Endothelial cell of umbilical vein (primary cell): ENCODE measurements around the gene TMEM120B. TPM values are rescaled to one million over a fixed set of nuclear protein-coding genes. Genes with fewer than 3 reads are reported as not detected.

Experiments
- BruUV-seq: library from RNA; stranded (reverse); fragments of 400-500 nt; replicated peaks from 2 replicates; lab custom pipeline; 2021; lab: Mats Ljungman, UMichigan
- CTCF ChIA-PET: fragments of 300-600, 350-600 bp; sonication (Branson Sonifier 250); formaldehyde crosslinking; loops from one replicate; lab custom pipeline; 2021; ENCODE audit warnings: antibody characterized with exemption, inconsistent platforms; lab: Charles Lee
- POLR2A ChIA-PET: fragments of 300-600, 350-600 bp; sonication (Branson Sonifier 250); formaldehyde crosslinking; loops from one replicate; lab custom pipeline; 2021; ENCODE audit warnings: antibody characterized with exemption, inconsistent platforms; lab: Charles Lee
- DNase-seq: peaks from one replicate; pipeline ENCODE4 v3.0.0-alpha.2; 2011; ENCODE audit warnings: low read depth, low spot score
- FAIRE-seq: peaks from 2 replicates; lab custom pipeline; 2011; peaks lifted over from hg19 to GRCh38; lab: Jason Lieb, UNC
- H2AFZ ChIP-seq: 2 replicates; pipeline ENCODE4 v1.6.0; 2012; ENCODE audit warnings: low read depth, low read length, control low read depth, inconsistent platforms
- H3K27ac ChIP-seq: 2 replicates; pipeline ENCODE4 v1.5.1; 2011; ENCODE audit warnings: low read depth, mild to moderate bottlenecking, control low read depth, low read length, moderate library complexity; ENCODE audit not compliant: insufficient read depth
- H3K27me3 ChIP-seq, 2 experiments: 2 replicates each; pipeline versions ENCODE4 v1.6.0 to v1.6.1; 2011; ENCODE audit warnings: low read length in 2 of 2, mixed read lengths in 1 of 2; ENCODE audit not compliant: control insufficient read depth in 2 of 2, insufficient read depth in 2 of 2
- H3K36me3 ChIP-seq, 2 experiments: 2 replicates in 1 of 2; 3 replicates in 1 of 2; pipeline ENCODE4 v1.5.1; 2011; ENCODE audit warnings: low read length in 2 of 2, mild to moderate bottlenecking in 1 of 2, moderate library complexity in 1 of 2; ENCODE audit not compliant: control insufficient read depth in 2 of 2, insufficient read depth in 2 of 2; ENCODE audit errors: extremely low read depth in 1 of 2
- H3K4me1 ChIP-seq: 3 replicates; pipeline ENCODE4 v1.5.1; 2011; ENCODE audit warnings: mild to moderate bottlenecking, low read length; ENCODE audit not compliant: control insufficient read depth, insufficient read depth; ENCODE audit errors: extremely low read depth
- H3K4me2 ChIP-seq: 2 replicates; pipeline ENCODE4 v1.6.1; 2011; ENCODE audit warnings: low read length, control low read depth, mixed read lengths; ENCODE audit not compliant: insufficient read depth
- H3K4me3 ChIP-seq, 3 experiments: fragments of 200-600 bp in 1 of 3; sonication (generic), shearing (Covaris generic) in 1 of 3; replicated peaks in 1 of 3; 2 replicates each; pipeline ENCODE4 v1.5.1; 2011 to 2016; ENCODE audit warnings: control low read depth in 3 of 3, low read length in 3 of 3, mild to moderate bottlenecking in 2 of 3, inconsistent platforms in 1 of 3, low read depth in 1 of 3, moderate library complexity in 1 of 3; ENCODE audit not compliant: insufficient read depth in 1 of 3
- H3K79me2 ChIP-seq: 2 replicates; pipeline ENCODE4 v1.6.0; 2012; ENCODE audit warnings: low read length, inconsistent platforms; ENCODE audit not compliant: control insufficient read depth, insufficient read depth
- H3K9ac ChIP-seq: replicated peaks from 2 replicates; pipeline ENCODE3; 2011; ENCODE audit warnings: low read length, control low read depth; ENCODE audit not compliant: insufficient read depth; ENCODE audit errors: extremely low read depth
- H3K9me1 ChIP-seq: replicated peaks from 3 replicates; pipeline ENCODE4 v1.6.0; 2011; ENCODE audit warnings: mild to moderate bottlenecking, low read length; ENCODE audit not compliant: control insufficient read depth, insufficient read depth; ENCODE audit errors: extremely low read depth
- H3K9me3 ChIP-seq: replicated peaks from 2 replicates; pipeline ENCODE4 v1.5.1; 2012; ENCODE audit warnings: low read length, inconsistent platforms; ENCODE audit not compliant: control insufficient read depth, insufficient read depth
- H4K20me1 ChIP-seq: replicated peaks from 2 replicates; pipeline ENCODE3; 2011; ENCODE audit warnings: mild to moderate bottlenecking, low read length; ENCODE audit not compliant: control insufficient read depth, insufficient read depth; ENCODE audit errors: extremely low read depth
- CTCF ChIP-seq, 2 donors: IDR thresholded peaks; 1 replicate in 1 of 2; 2 replicates in 1 of 2; pipeline ENCODE4 v1.5.1; 2011; ENCODE audit warnings: low read length in 2 of 2, mild to moderate bottlenecking in 2 of 2, moderate library complexity in 2 of 2, control low read depth in 1 of 2, inconsistent platforms in 1 of 2, low read depth in 1 of 2; ENCODE audit not compliant: insufficient read depth in 1 of 2; ENCODE audit errors: extremely low read depth in 1 of 2
- EZH2 ChIP-seq: IDR thresholded peaks from 2 replicates; pipeline ENCODE4 v1.6.1; 2012; ENCODE audit warnings: borderline replicate concordance, low read depth, mild to moderate bottlenecking, moderate library complexity, low read length, inconsistent platforms; ENCODE audit not compliant: severe bottlenecking
- FOS ChIP-seq: IDR thresholded peaks from 2 replicates; pipeline ENCODE4 v1.6.1; 2011; ENCODE audit warnings: mild to moderate bottlenecking, low read length, moderate library complexity, borderline replicate concordance; ENCODE audit not compliant: insufficient read depth
- GATA2 ChIP-seq: IDR thresholded peaks from 2 replicates; pipeline ENCODE4 v1.7.0; 2011; ENCODE audit warnings: low read depth, mild to moderate bottlenecking, moderate library complexity, mixed read lengths, low read length; ENCODE audit not compliant: insufficient read length, insufficient read depth
- JUN ChIP-seq: IDR thresholded peaks from 2 replicates; pipeline ENCODE4 v1.6.1; 2011; ENCODE audit warnings: borderline replicate concordance, low read depth; ENCODE audit not compliant: insufficient read length, insufficient read depth
- MAX ChIP-seq: IDR thresholded peaks from 2 replicates; pipeline ENCODE4 v1.6.1; 2011; ENCODE audit not compliant: insufficient read depth, insufficient read length
- MYC ChIP-seq: IDR thresholded peaks from one replicate; pipeline ENCODE4 v1.6.1; 2011; ENCODE audit warnings: mild to moderate bottlenecking, low read depth, low read length
- POLR2A ChIP-seq: IDR thresholded peaks from 2 replicates; pipeline ENCODE4 v1.6.1; 2012; ENCODE audit warnings: low read depth, mild to moderate bottlenecking, control low read depth, low read length
- POLR2AphosphoS5 ChIP-seq: IDR thresholded peaks from 2 replicates; pipeline ENCODE4 v1.6.1; 2012; ENCODE audit warnings: low read depth, mild to moderate bottlenecking, control low read depth, low read length, moderate library complexity; ENCODE audit not compliant: insufficient read depth
- dilution Hi-C: fragments of 300-500 bp; cut with MboI; formaldehyde crosslinking; loops from one replicate; pipeline ENCODE4 v1.15.0; 2019; ENCODE audit warnings: low sequenced_read_pairs; ENCODE audit not compliant: extremely low pct_ligation_motif_present
- intact Hi-C: fragments of 100-400 bp; cut with micrococcal nuclease; formaldehyde crosslinking; loops from one replicate; pipeline ENCODE4 v1.10.0; 2022
- polyA plus RNA-seq, 4 experiments: library from polyadenylated mRNA; depleted of rRNA in 3 of 4; stranded (reverse) in 3 of 4; unstranded in 1 of 4; fragments of >200 nt; gene quantifications; 2 replicates each; pipeline versions ENCODE4 v1.2.1 to v1.2.3, GENCODE V29; 2011 to 2012; ENCODE audit warnings: missing spikeins in 1 of 4
- total RNA-seq: library from RNA; stranded (reverse); gene quantifications from 2 replicates; pipeline ENCODE4 v1.2.3, GENCODE V29; 2021

Gene TMEM120B
- total and polyA plus RNA-seq, 2 donors (not counting 3 experiments of a cell fraction or from before 2014, with no cell fraction given): 10.4 to 12.8 TPM

GRCh38 chr12:121830588-121831265 is 118.2 kb downstream of the TMEM120B start:
- Histone ChIP-seq H3K9ac (no peak overlapping the region), H3K9me1 (no peaks in the 10 kb centered on the region), H2AFZ (no peak overlapping the region), H3K4me1 (no peaks in the 10 kb centered on the region), H3K27me3 (no peaks in the 10 kb centered on the region), H3K4me2 (no peak overlapping the region), H3K9me3 (no peaks in the 10 kb centered on the region), H3K36me3 (peaks cover 12 to 37% of the 10 kb centered on the region in 2 experiments), H4K20me1 (no peaks in the 10 kb centered on the region), H3K27ac (no peak overlapping the region), H3K4me3 (no peak overlapping the region), H3K79me2 (no peaks in the 10 kb centered on the region)
- FAIRE-seq (no peak), DNase-seq (no peak)
- POLR2A ChIA-PET: no interaction called here
- dilution Hi-C loops (no loop called here), intact Hi-C loops (loop anchor here (2.0 kb wide), 1 partner anchor 16 kb away; no protein-coding TSS in a partner anchor)
- CTCF ChIA-PET: no interaction called here
- TF ChIP-seq EZH2: no peak
- no peak for TF ChIP-seq MYC
- no peak for TF ChIP-seq JUN
- no peak for TF ChIP-seq FOS
- no peak for TF ChIP-seq CTCF (IDR thresholded peaks at IDR 0.05; ENCODE audit: extremely low read depth in 1 of 2, insufficient read depth in 1 of 2, low read depth in 1 of 2, low read length in 2 of 2)
- no peak for TF ChIP-seq POLR2A
- no peak for TF ChIP-seq POLR2AphosphoS5
- no peak for TF ChIP-seq MAX
- TF ChIP-seq GATA2: no peak
- TSS peak; percentile 42 for BruUV-seq

Other genes starting within 250 kb of the TMEM120B start
- gene KDM2B, start 131.7 kb upstream of the TMEM120B start, total RNA-seq: 34.3 and 37.3 TPM in 2 replicates
- 26.8 and 31.5 TPM in 2 replicates for gene KDM2B, start 131.7 kb upstream of the TMEM120B start, polyA plus RNA-seq
- gene ORAI1, start 86.2 kb upstream of the TMEM120B start, total RNA-seq: 29.0 and 30.5 TPM in 2 replicates
- gene ORAI1, start 86.2 kb upstream of the TMEM120B start, polyA plus RNA-seq: 65.4 and 104 TPM in 2 replicates
- 0.62 and 0.73 TPM in 2 replicates for gene MORN3, start 43.1 kb upstream of the TMEM120B start, total RNA-seq
- 0.30 and 0.66 TPM in 2 replicates for gene MORN3, start 43.1 kb upstream of the TMEM120B start, polyA plus RNA-seq
- gene RHOF, start 80.9 kb downstream of the TMEM120B start, total RNA-seq: 22.2 and 22.3 TPM in 2 replicates
- 9.3 and 12.0 TPM in 2 replicates for gene RHOF, start 80.9 kb downstream of the TMEM120B start, polyA plus RNA-seq
- 27.0 and 28.1 TPM in 2 replicates for gene SETD1B, start 91.3 kb downstream of the TMEM120B start, total RNA-seq
- gene SETD1B, start 91.3 kb downstream of the TMEM120B start, polyA plus RNA-seq: 2.3 and 2.6 TPM in 2 replicates
- gene HPD, start 146.1 kb downstream of the TMEM120B start, total RNA-seq: not detected in 2 replicates
- gene HPD, start 146.1 kb downstream of the TMEM120B start, polyA plus RNA-seq: not detected in 2 replicates
- 64.6 and 69.2 TPM in 2 replicates for gene PSMD9, start 176.0 kb downstream of the TMEM120B start, total RNA-seq
- 89.9 and 118 TPM in 2 replicates for gene PSMD9, start 176.0 kb downstream of the TMEM120B start, polyA plus RNA-seq
- gene CFAP251, start 205.8 kb downstream of the TMEM120B start, total RNA-seq: 4.0 and 6.0 TPM in 2 replicates
- 3.0 and 3.3 TPM in 2 replicates for gene CFAP251, start 205.8 kb downstream of the TMEM120B start, polyA plus RNA-seq